Fibroblast of upper back skin (primary cell): ENCODE data around the gene ANKMY2.
"Not testable (repeated sequence)": the region's sequence is repeated elsewhere in the genome, so short reads cannot be mapped to it uniquely, and the experiment has no call there.

Experiments used
- DNase-seq: peaks from one replicate; pipeline ENCODE4 v3.0.0-alpha.2; 2013

The ANKMY2 gene

GRCh38 chr7:16616542-16616941 is 29.0 kb downstream of the ANKMY2 start:
- no peak for DNase-seq

DNA sequence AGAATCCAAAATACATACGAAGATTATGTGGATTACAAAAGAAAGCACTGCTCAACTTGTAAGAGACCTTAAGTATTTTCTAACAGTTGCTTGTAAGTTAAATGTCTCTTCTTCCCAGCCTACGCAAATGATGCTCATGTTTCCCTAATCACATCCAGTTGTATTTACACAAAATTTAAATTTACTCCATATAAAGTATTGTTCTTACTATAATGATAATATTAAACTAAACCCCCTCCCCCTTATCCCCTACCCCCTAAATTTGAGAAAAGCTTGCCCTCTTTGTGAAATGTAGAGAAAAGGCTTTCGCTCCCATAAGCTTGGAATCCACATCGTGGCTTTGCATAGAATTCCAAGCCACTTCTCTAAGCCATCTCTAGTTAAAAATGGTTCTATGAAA is 29.4 kb downstream of the ANKMY2 start:
- DNase-seq: no peak

GRCh38 chr7:16615228-16615627 is 30.3 kb downstream of the ANKMY2 start:
- no peak for DNase-seq

DNA sequence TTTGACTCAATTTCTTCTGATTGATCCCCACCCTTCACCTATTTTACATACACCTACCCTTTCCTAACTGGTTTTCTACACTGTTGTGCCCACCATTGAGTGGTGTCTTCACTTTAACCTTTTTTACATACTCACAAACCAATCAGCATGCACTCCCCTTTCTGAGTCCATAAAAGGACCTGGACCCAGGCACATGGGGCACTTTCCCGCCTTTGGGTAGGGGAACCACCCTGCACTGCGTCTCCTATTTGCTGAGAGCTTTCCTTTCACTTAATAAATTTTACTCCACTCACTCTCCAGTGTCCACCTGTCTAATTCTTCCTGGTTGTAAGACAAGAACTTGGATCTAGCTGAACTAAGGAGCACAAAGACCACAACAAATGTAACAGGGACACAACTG is 33.8 kb downstream of the ANKMY2 start:
- DNase-seq: no peak

DNA sequence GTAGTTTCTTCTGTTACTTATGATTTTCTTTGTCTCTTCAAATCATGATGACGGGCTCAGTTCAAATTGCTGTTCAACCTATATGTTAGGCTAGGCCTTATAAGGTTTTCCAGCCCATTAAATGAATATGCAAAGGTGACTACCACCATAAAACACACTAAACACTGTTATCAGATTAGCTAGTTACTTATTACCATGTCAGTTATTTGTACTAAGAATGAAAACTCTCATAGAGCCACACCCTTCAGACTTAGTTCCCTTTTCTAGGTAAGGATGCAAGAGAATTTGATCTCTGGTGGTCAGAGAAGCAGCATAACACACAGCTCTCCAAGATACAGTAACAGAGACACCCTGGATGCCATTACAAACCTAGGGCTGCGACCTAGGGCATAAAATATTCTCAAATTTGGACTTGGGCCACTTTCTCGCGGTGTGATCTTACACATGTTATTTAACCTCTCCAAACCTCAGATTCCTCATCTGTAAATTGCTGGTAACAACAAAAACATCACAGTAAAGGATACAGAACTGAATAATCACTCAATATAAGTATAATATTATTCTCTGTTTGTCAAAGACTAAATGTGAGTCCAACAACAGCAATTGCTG is 35.6 kb downstream of the ANKMY2 start:
- DNase-seq: no peak

DNA sequence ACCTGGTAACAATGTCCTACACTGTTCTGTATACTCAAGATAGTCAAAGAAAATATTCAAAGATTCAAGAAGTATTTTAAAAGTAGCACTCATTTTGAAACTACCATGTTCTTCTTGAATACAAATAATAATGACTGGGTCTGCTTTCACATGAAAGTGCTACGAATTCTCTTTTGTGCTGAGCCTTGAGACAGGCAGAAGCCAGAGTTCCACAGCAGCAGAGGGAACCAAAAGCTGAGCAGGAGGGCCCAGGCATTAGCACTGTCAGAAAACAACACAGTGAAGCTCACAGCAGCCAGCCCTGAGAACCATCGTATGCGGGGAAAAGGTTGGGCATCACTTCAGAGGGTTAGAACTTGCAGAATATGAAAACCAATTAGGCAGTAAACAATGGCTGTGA is 38.9 kb downstream of the ANKMY2 start:
- no peak for DNase-seq

- DNase-seq: no peak
Measured at GRCh38 chr7:16604054-16604453, 41.5 kb downstream of the ANKMY2 start.

DNA sequence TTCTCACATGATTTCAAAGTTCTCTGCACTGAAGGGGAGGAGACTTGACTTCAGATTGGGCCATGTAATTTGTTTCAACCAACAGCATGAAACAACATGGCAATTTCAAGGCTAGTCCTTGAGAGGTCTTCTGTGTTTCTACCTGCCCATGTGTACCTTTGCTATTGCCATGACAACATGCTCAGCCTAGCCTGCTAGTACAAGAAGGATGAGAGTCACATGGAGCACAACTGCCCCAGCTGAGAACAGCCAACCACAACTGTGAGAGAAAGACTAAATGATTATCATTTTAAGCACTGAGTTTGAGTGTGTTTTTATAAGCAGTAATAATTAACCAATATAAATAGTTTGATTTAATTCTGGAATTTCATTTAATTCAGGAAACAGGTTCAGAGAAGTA is 41.9 kb downstream of the ANKMY2 start:
- DNase-seq: no peak

- no peak for DNase-seq
Measured at GRCh38 chr7:16599860-16600259, 45.7 kb downstream of the ANKMY2 start.

GRCh38 chr7:16598015-16598414 is 47.5 kb downstream of the ANKMY2 start:
- DNase-seq: no peak

DNA sequence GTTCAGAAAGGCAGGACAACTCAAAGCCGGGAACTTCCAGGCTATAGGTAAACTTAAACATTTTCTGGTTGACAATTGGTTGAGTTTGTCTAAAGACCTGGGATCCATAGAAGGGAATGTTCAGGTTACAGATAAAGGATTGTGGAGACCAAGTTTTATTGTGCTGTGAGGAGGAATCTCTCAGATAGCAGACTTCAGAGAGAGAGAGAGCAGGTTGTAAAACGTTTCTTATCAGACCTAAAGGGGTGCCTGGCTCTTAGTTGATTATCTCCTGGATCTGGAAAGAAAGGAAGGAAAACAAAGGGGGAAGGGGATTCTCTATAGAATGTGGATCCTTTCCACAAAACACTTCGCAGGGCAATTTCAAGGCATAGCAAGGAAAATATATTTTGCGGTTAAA is 50.0 kb downstream of the ANKMY2 start:
- DNase-seq: not testable (repeated sequence)

- peak; percentile 53 for DNase-seq
Measured at GRCh38 chr7:16594676-16595075, 50.9 kb downstream of the ANKMY2 start.

GRCh38 chr7:16594061-16594460 is 51.5 kb downstream of the ANKMY2 start:
- peak; percentile 70 for DNase-seq

DNA sequence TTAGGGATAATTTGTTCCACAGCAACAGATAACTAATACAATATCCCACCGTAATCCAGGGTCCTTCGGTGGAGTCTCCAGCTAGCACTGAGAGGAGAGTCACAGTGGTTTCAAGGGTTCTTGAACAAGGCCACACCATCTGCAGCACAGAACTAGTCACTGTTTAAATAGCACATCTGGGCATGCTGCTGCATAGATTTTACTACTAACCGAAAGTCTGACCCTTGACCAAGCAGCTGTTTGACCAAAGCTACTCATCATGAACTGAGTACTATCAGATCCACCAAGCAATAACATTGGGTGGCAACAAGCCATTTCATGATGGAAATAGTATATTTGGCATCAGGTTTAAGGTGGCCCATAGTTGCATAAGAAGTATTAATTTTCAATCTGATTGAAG is 53.2 kb downstream of the ANKMY2 start:
- DNase-seq: no peak

DNA sequence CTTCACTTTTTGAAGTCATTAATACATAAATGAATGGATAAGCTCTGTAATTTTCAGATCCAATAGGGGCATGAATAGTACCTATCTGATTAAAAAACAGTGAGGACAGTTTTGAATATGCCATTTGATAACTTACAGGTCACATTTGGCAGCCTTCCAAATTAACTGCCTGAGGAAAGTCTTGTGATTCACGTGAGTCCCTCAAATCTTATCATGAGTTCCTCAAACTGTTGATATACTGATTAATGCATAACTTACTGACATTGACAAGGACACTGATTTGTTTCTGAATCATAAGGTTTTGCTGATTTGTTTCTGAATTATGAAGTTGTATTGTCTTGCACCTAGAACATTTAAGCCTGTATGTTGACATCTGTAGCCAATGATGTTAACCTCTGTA is 55.1 kb downstream of the ANKMY2 start:
- no peak for DNase-seq

DNA sequence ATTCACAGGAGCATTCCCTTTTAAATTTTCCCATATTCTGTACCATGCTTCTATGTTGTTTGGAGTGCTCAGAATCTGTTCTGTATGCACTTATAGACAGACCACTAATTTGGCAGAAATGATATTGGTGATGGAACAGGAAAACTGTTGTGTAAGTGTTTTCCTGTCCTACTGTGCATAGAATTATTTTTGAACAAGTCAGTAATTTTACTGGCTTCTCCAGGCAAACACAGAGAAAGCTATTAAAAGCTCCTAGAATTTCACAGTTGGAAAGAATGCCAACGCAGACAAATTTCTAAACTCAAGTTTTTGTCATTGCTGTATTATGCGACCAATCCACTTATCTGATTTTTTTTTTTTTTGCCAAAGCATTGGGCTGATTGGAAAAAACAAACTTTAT is 55.7 kb downstream of the ANKMY2 start:
- peak; percentile 50 for DNase-seq

DNA sequence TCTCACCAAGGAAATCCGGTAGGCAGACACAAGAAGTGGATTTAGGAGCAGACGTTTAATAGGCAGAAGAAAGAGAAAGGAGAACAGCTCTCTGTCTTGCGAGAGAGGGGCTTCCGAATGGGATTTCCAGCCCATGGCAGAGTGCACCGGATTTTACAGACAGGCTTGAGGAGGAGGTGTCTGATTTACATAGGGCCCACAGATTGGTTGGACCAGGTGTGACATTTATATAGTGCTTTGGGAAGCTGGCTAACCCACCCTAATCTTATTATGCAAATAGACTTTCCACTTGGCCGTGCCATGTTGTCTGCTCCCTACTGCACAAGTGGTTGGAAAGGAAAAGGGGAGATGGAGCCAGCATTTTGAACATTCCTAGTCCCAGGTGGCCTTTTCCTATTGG is 57.8 kb downstream of the ANKMY2 start:
- no peak for DNase-seq

DNA sequence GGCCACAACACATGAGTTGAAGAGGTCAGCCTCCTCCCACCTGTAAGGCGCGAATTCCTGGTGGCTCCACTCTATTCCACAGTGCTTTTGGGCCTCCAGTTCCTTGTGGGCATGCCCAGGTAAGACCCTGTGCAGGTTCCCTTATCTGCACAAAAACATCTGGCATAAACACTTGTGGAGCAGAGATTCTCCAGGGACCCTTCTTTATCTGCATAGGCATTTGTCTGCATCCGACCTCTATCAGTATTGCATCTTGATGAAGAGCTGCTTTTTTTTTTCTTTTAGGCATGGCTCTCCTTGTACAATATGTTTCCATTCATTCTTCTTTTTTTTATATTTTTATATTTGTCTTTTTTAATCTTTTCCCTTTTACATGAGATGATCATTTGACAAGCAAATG is 58.4 kb downstream of the ANKMY2 start:
- DNase-seq: no peak

GRCh38 chr7:16586081-16586874 is 59.3 kb downstream of the ANKMY2 start:
- DNase-seq: no peak

GRCh38 chr7:16585540-16585939 is 60.0 kb downstream of the ANKMY2 start:
- no peak for DNase-seq

GRCh38 chr7:16583834-16584233 is 61.7 kb downstream of the ANKMY2 start:
- no peak for DNase-seq

DNA sequence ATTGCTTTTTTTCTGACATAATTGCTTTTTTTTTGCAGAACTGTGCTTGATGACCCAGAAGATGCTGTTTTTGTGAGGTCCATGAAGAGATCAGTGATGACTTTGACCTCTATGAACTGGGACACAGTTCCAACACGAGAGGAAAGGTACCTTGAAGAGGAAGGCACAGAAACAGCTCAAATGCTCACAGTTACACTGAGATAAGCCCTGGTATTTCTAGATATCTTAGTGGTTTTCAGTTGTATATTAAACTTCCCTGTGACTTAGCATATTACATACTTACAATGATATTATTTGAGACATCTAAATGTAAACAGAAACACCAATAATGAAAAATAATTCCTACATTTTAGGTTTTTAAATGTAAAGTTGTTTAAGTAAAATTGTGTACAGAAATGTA is 64.3 kb downstream of the ANKMY2 start:
- DNase-seq: no peak

- no peak for DNase-seq
Measured at GRCh38 chr7:16579216-16579615, 66.3 kb downstream of the ANKMY2 start.

- peak; percentile 24 for DNase-seq
Measured at GRCh38 chr7:16571941-16572340, 73.6 kb downstream of the ANKMY2 start.

DNA sequence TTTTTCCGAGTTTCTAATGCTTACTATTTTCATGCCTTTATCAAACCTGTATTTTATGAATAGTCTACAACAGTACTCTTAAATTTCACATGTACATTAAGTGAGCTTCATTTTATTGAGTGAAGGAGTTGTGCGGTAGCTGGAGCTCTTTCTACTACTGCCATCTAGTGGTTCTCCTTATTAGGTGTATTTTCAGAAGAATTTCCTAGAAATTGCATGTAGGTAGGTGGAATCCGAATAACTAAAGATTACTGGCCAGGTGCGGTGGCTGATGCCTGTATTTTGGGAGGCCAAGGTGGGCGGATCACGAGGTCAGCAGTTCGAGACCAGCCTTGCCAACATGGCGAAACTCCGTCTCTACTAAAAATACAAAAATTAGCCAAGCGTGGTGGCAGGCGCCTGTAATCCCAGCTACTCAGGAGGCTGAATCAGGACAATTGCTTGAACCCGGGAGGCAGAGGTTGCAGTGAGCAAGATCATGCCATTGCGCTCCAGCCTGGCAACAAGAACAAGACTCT is 80.6 kb downstream of the ANKMY2 start:
- DNase-seq: peak; percentile 52
